Suprapubic skin (tissue), 3 donors: ENCODE data around the gene TEX22.

ENCODE experiments used
- EP300 ChIP-seq: sonication (generic); formaldehyde crosslinking; IDR thresholded peaks from one replicate; pipeline ENCODE4 v1.6.1; 2017; ENCODE audit warnings: antibody characterized with exemption
- POLR2A ChIP-seq, 2 donors: fragments of 450-650 bp; IDR thresholded peaks; one replicate each; pipeline ENCODE4 v1.6.1; 2017; ENCODE audit warnings: antibody characterized with exemption in 2 of 2, mild to moderate bottlenecking in 2 of 2, moderate library complexity in 2 of 2
- TF ChIP-seq, protein P1 (sequence below), 2 donors: fragments of 200-600 bp in 1 of 2; fragments of 450-650 bp in 1 of 2; sonication (generic) in 1 of 2; IDR thresholded peaks; one replicate each; pipeline ENCODE4 v1.5.1; 2016 to 2019; ENCODE audit warnings: antibody characterized with exemption in 2 of 2, mild to moderate bottlenecking in 1 of 2, moderate library complexity in 1 of 2

DNA sequence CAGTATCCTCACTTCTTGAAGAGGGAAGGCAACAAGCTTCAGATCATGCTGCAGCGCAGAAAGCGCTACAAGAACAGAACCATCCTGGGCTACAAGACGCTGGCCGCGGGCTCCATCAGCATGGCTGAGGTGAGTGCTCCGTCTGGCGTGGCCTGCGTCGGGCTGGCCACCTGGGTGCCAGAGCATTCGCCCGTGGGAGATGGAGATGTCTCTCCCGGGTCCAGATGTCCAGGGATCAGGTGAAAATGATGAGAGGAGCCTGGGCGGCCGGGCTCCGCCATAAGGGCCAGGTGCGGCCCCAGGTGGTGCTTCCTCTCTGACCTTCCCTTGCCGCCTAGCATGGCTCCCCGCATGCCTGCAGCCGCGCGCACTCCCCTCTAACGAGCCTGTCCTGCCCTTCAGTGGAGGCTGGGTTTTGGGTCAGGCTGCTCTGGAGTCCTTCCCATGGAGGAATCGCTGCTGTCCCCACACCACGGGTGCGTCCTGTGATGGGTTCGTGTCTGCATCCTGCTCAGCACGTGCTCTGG lies 43.2 kb upstream of the TEX22 start:
- TF ChIP-seq POLR2A (IDR thresholded peaks at IDR 0.05), result no peak
- TF ChIP-seq, protein P1, sequence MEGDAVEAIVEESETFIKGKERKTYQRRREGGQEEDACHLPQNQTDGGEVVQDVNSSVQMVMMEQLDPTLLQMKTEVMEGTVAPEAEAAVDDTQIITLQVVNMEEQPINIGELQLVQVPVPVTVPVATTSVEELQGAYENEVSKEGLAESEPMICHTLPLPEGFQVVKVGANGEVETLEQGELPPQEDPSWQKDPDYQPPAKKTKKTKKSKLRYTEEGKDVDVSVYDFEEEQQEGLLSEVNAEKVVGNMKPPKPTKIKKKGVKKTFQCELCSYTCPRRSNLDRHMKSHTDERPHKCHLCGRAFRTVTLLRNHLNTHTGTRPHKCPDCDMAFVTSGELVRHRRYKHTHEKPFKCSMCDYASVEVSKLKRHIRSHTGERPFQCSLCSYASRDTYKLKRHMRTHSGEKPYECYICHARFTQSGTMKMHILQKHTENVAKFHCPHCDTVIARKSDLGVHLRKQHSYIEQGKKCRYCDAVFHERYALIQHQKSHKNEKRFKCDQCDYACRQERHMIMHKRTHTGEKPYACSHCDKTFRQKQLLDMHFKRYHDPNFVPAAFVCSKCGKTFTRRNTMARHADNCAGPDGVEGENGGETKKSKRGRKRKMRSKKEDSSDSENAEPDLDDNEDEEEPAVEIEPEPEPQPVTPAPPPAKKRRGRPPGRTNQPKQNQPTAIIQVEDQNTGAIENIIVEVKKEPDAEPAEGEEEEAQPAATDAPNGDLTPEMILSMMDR (IDR thresholded peaks at IDR 0.05), result no peak
- no peak for TF ChIP-seq EP300
